ENCODE data around the gene UBP1. TPM values are rescaled to one million over a fixed set of nuclear protein-coding genes. Genes with fewer than 3 reads are reported as not detected.
A peak's percentile ranks its signal among the peaks of the same experiment; 100 is the strongest.

The UBP1 gene
- total and polyA plus RNA-seq, 9 of the 15 experiments (the other 6 are each of a cell fraction or from before 2014, with no cell fraction given) = 13.6 to 143 (median 79.6) TPM

- Histone ChIP-seq H3K9me1 (ENCODE audit: control insufficient read depth, insufficient read depth, low read length) (no peaks in the 10 kb centered on the region), H3K9me3 (replicated peaks; ENCODE audit: control insufficient read depth, insufficient read depth, low read depth, low read length) (no peaks in the 10 kb centered on the region), H3K4me3 (no peak overlapping the region), H3K27me3 (ENCODE audit: control insufficient read depth in 2 of 2, insufficient read depth in 2 of 2, low read length in 2 of 2) (no peaks in the 10 kb centered on the region), H3K4me1 (replicated peaks in 1 of 2; ENCODE audit: control insufficient read depth in 2 of 2, insufficient read depth in 2 of 2, low read length in 2 of 2) (peaks cover 0 to 14% of the 10 kb centered on the region in 2 experiments; a peak in 3 of 5 replicates), H3K9ac (ENCODE audit: insufficient read depth in 1 of 2, low read depth in 2 of 2, low read length in 2 of 2) (no peak overlapping the region), H3K27ac (ENCODE audit: extremely low read depth, low read depth, low read length) (no peak overlapping the region), H2AFZ (ENCODE audit: low read depth, low read length) (no peak overlapping the region), H3K79me2 (ENCODE audit: control insufficient read depth, insufficient read depth, low read length) (no peaks in the 10 kb centered on the region), H4K20me1 (replicated peaks; ENCODE audit: control insufficient read depth, insufficient read depth, low read length) (no peaks in the 10 kb centered on the region), H3K36me3 (ENCODE audit: control insufficient read depth, insufficient read depth, low read length) (peaks cover 87% of the 10 kb centered on the region), H3K4me2 (ENCODE audit: insufficient read depth, low read length) (no peak overlapping the region)
- WGBS (ENCODE audit: insufficient coverage, low coverage, missing lambda C conversion rate) = 95% methylated on average over 4 of the region's 4 CpGs
- ChIA-PET CTCF (ENCODE audit: low intra/inter-chr PET ratio) (no interaction called here), POLR2A (interaction anchor here (0.7 to 1.7 kb wide), 4 partner anchors 9 to 40 kb away, joined by 3 to 7 read pairs (median 4); no protein-coding TSS in a partner anchor)
- no peak for DNase-seq (ENCODE audit: extremely low read depth in 1 of 4, low spot score in 3 of 4)
- BruUV-seq (replicated peaks) = TSS peak; percentile 10
- in situ Hi-C loops (cut with MboI) = no loop called here
- no peak for ATAC-seq
- TF ChIP-seq POLR2AphosphoS2 (IDR thresholded peaks at IDR 0.05; ENCODE audit: low read length) = no peak
- no peak for TF ChIP-seq HNRNPL (IDR thresholded peaks at IDR 0.05; ENCODE audit: low read depth, low read length)
- no peak for TF ChIP-seq E2F6 (IDR thresholded peaks at IDR 0.05; ENCODE audit: borderline replicate concordance in 1 of 2, extremely low read depth in 1 of 2, insufficient read depth in 1 of 2, insufficient read length in 1 of 2, low read depth in 1 of 2, low read length in 1 of 2, poor library complexity in 1 of 2, severe bottlenecking in 1 of 2)
- no peak for TF ChIP-seq BDP1 (IDR thresholded peaks at IDR 0.05; ENCODE audit: insufficient read depth, insufficient read length)
- TF ChIP-seq RBBP5 (IDR thresholded peaks at IDR 0.05; ENCODE audit: borderline replicate concordance, insufficient read depth, low read length, poor library complexity, severe bottlenecking) = no peak
- TF ChIP-seq, protein P1, sequence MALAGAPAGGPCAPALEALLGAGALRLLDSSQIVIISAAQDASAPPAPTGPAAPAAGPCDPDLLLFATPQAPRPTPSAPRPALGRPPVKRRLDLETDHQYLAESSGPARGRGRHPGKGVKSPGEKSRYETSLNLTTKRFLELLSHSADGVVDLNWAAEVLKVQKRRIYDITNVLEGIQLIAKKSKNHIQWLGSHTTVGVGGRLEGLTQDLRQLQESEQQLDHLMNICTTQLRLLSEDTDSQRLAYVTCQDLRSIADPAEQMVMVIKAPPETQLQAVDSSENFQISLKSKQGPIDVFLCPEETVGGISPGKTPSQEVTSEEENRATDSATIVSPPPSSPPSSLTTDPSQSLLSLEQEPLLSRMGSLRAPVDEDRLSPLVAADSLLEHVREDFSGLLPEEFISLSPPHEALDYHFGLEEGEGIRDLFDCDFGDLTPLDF (CRISPR knock-in tag; IDR thresholded peaks at IDR 0.05) = no peak
- TF ChIP-seq ZNF644 (tag; IDR thresholded peaks at IDR 0.05; ENCODE audit: low read depth) = no peak
- TF ChIP-seq ELF1 (tag; IDR thresholded peaks at IDR 0.05) = no peak
- no peak for TF ChIP-seq MEF2D (tag; conservative IDR thresholded peaks at IDR 0.05; ENCODE audit: low read depth)
- no peak for FAIRE-seq
- intact Hi-C loops (cut with micrococcal nuclease) = no loop called here
Observed at GRCh38 chr3:33389908-33390307, 50.3 kb downstream of the UBP1 start.
